ENCODE results near the gene FAU. TPM values are rescaled to one million over a fixed set of nuclear protein-coding genes. Genes with fewer than 3 reads are reported as not detected.

FAU gene
- total and polyA plus RNA-seq, 9 of the 15 experiments (the other 6 are each of a cell fraction or from before 2014, with no cell fraction given), result 433 to 1,827 (median 942) TPM

- TF ChIP-seq, protein P1, sequence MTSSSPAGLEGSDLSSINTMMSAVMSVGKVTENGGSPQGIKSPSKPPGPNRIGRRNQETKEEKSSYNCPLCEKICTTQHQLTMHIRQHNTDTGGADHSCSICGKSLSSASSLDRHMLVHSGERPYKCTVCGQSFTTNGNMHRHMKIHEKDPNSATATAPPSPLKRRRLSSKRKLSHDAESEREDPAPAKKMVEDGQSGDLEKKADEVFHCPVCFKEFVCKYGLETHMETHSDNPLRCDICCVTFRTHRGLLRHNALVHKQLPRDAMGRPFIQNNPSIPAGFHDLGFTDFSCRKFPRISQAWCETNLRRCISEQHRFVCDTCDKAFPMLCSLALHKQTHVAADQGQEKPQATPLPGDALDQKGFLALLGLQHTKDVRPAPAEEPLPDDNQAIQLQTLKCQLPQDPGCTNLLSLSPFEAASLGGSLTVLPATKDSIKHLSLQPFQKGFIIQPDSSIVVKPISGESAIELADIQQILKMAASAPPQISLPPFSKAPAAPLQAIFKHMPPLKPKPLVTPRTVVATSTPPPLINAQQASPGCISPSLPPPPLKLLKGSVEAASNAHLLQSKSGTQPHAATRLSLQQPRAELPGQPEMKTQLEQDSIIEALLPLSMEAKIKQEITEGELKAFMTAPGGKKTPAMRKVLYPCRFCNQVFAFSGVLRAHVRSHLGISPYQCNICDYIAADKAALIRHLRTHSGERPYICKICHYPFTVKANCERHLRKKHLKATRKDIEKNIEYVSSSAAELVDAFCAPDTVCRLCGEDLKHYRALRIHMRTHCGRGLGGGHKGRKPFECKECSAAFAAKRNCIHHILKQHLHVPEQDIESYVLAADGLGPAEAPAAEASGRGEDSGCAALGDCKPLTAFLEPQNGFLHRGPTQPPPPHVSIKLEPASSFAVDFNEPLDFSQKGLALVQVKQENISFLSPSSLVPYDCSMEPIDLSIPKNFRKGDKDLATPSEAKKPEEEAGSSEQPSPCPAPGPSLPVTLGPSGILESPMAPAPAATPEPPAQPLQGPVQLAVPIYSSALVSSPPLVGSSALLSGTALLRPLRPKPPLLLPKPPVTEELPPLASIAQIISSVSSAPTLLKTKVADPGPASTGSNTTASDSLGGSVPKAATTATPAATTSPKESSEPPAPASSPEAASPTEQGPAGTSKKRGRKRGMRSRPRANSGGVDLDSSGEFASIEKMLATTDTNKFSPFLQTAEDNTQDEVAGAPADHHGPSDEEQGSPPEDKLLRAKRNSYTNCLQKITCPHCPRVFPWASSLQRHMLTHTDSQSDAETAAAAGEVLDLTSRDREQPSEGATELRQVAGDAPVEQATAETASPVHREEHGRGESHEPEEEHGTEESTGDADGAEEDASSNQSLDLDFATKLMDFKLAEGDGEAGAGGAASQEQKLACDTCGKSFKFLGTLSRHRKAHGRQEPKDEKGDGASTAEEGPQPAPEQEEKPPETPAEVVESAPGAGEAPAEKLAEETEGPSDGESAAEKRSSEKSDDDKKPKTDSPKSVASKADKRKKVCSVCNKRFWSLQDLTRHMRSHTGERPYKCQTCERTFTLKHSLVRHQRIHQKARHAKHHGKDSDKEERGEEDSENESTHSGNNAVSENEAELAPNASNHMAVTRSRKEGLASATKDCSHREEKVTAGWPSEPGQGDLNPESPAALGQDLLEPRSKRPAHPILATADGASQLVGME (CRISPR knock-in tag; IDR thresholded peaks at IDR 0.05), result no peak
- TF ChIP-seq SETDB1 (IDR thresholded peaks at IDR 0.05; ENCODE audit: low read length) (no peak), ZBTB1 (CRISPR knock-in tag; IDR thresholded peaks at IDR 0.05; ENCODE audit: borderline replicate concordance, low read depth) (no peak), CCAR2 (IDR thresholded peaks at IDR 0.05; ENCODE audit: low read depth, low read length) (no peak), ZFX (CRISPR knock-in tag; IDR thresholded peaks at IDR 0.05) (peak; percentile 65), SAFB2 (IDR thresholded peaks at IDR 0.05; ENCODE audit: borderline replicate concordance, low read depth, low read length, severe bottlenecking) (no peak), NFRKB (IDR thresholded peaks at IDR 0.05; ENCODE audit: low read depth) (0 out of 2 replicates have a peak, but pooled peaks have one; percentile 38), FOXP1 (CRISPR knock-in tag; IDR thresholded peaks at IDR 0.05) (no peak), E2F3 (CRISPR knock-in tag; IDR thresholded peaks at IDR 0.05) (no peak), ZFP1 (CRISPR knock-in tag; IDR thresholded peaks at IDR 0.05) (no peak), RB1 (IDR thresholded peaks at IDR 0.05; ENCODE audit: low read depth) (0 out of 2 replicates have a peak, but pooled peaks have one; percentile 28), CREB5 (CRISPR knock-in tag; IDR thresholded peaks at IDR 0.05) (no peak), COPS2 (conservative IDR thresholded peaks at IDR 0.05) (no peak), ZNF561 (CRISPR knock-in tag; conservative IDR thresholded peaks at IDR 0.05) (no peak), ZNF3 (CRISPR knock-in tag; IDR thresholded peaks at IDR 0.05) (no peak), MCM7 (IDR thresholded peaks at IDR 0.05) (no peak)
- TF ChIP-seq, protein P2, sequence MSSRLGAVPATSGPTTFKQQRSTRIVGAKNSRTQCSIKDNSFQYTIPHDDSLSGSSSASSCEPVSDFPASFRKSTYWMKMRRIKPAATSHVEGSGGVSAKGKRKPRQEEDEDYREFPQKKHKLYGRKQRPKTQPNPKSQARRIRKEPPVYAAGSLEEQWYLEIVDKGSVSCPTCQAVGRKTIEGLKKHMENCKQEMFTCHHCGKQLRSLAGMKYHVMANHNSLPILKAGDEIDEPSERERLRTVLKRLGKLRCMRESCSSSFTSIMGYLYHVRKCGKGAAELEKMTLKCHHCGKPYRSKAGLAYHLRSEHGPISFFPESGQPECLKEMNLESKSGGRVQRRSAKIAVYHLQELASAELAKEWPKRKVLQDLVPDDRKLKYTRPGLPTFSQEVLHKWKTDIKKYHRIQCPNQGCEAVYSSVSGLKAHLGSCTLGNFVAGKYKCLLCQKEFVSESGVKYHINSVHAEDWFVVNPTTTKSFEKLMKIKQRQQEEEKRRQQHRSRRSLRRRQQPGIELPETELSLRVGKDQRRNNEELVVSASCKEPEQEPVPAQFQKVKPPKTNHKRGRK (tag; IDR thresholded peaks at IDR 0.05), result no peak
- TF ChIP-seq, protein P3, sequence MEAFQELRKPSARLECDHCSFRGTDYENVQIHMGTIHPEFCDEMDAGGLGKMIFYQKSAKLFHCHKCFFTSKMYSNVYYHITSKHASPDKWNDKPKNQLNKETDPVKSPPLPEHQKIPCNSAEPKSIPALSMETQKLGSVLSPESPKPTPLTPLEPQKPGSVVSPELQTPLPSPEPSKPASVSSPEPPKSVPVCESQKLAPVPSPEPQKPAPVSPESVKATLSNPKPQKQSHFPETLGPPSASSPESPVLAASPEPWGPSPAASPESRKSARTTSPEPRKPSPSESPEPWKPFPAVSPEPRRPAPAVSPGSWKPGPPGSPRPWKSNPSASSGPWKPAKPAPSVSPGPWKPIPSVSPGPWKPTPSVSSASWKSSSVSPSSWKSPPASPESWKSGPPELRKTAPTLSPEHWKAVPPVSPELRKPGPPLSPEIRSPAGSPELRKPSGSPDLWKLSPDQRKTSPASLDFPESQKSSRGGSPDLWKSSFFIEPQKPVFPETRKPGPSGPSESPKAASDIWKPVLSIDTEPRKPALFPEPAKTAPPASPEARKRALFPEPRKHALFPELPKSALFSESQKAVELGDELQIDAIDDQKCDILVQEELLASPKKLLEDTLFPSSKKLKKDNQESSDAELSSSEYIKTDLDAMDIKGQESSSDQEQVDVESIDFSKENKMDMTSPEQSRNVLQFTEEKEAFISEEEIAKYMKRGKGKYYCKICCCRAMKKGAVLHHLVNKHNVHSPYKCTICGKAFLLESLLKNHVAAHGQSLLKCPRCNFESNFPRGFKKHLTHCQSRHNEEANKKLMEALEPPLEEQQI (IDR thresholded peaks at IDR 0.05), result no peak
These were observed 28.8 kb upstream of the FAU start (continued) for GRCh38 chr11:65150509-65151299.
